OCI-LY7 (cell line): ENCODE measurements around the gene LIMK2. TPM values are rescaled to one million over a fixed set of nuclear protein-coding genes. Genes with fewer than 3 reads are reported as not detected.

Source experiments
- BruUV-seq: library from RNA; stranded (reverse); fragments of 400-500 nt; replicated peaks from 2 replicates; lab custom pipeline; 2021; lab: Mats Ljungman, UMichigan
- CTCF ChIA-PET: fragments of 300-600 bp; sonication (Branson Sonifier 250); formaldehyde crosslinking; loops from one replicate; lab custom pipeline; 2022; ENCODE audit warnings: antibody characterized with exemption; ENCODE audit not compliant: unreplicated experiment; lab: Charles Lee
- POLR2A ChIA-PET: fragments of 300-600 bp; sonication (Branson Sonifier 250); formaldehyde crosslinking; loops from one replicate; lab custom pipeline; 2022; ENCODE audit warnings: antibody characterized with exemption; lab: Charles Lee
- DNase-seq: peaks from one replicate; pipeline ENCODE4 v3.0.0-alpha.2; 2015; ENCODE audit warnings: low spot score
- H2AFZ ChIP-seq: fragments of 200-600 bp; sonication (generic), shearing (Covaris generic); 2 replicates; pipeline ENCODE4 v1.6.1; 2014; ENCODE audit warnings: mild to moderate bottlenecking, antibody characterized with exemption, low read length, moderate library complexity
- H3K27ac ChIP-seq: fragments of 200-600 bp; sonication (generic); 2 replicates; pipeline ENCODE4 v1.5.1; 2014; ENCODE audit warnings: mixed run types, low read depth, mild to moderate bottlenecking, moderate library complexity, low read length, inconsistent platforms; ENCODE audit not compliant: poor library complexity, severe bottlenecking
- H3K36me3 ChIP-seq: fragments of 200-600 bp; sonication (generic); 2 replicates; pipeline ENCODE4 v1.6.1; 2014; ENCODE audit warnings: mild to moderate bottlenecking, antibody characterized with exemption, low read length, moderate library complexity, mixed read lengths; ENCODE audit not compliant: insufficient read depth
- H3K4me1 ChIP-seq: fragments of 200-600 bp; sonication (generic); 2 replicates; pipeline ENCODE4 v1.5.1; 2014; ENCODE audit warnings: mild to moderate bottlenecking, low read length; ENCODE audit not compliant: insufficient read depth, poor library complexity, severe bottlenecking
- H3K4me2 ChIP-seq: fragments of 200-600 bp; sonication (generic); 2 replicates; pipeline ENCODE4 v1.6.1; 2014; ENCODE audit warnings: mild to moderate bottlenecking, low read length
- H3K4me3 ChIP-seq: fragments of 200-600 bp; sonication (generic); 2 replicates; pipeline ENCODE4 v1.5.1; 2014; ENCODE audit warnings: mild to moderate bottlenecking, low read depth, low read length; ENCODE audit not compliant: poor library complexity, severe bottlenecking
- H3K79me2 ChIP-seq: fragments of 200-600 bp; sonication (generic); 2 replicates; pipeline ENCODE4 v1.6.1; 2016; ENCODE audit warnings: low read depth, mild to moderate bottlenecking, low read length, moderate library complexity, mixed read lengths; ENCODE audit not compliant: insufficient read depth
- H3K9me2 ChIP-seq: fragments of 200-600 bp; sonication (generic); 2 replicates; pipeline ENCODE4 v1.6.1; 2016; ENCODE audit warnings: mild to moderate bottlenecking, low read length, mixed read lengths; ENCODE audit not compliant: insufficient read depth
- H3K9me3 ChIP-seq: fragments of 200-600 bp; sonication (generic); 2 replicates; pipeline ENCODE4 v1.6.1; 2014; ENCODE audit warnings: mild to moderate bottlenecking, mixed run types, low read length, mixed read lengths
- H4K20me1 ChIP-seq: fragments of 200-600 bp; sonication (generic); 2 replicates; pipeline ENCODE4 v1.6.1; 2014; ENCODE audit warnings: mild to moderate bottlenecking, antibody characterized with exemption, low read length, moderate library complexity, mixed read lengths; ENCODE audit not compliant: insufficient read depth
- CTCF ChIP-seq: fragments of 200-600 bp; sonication (generic); conservative IDR thresholded peaks from 2 replicates; pipeline ENCODE4 v1.5.1; 2014; ENCODE audit warnings: mild to moderate bottlenecking, antibody characterized with exemption, low read length, moderate library complexity, mixed read lengths
- EZH2phosphoT487 ChIP-seq: fragments of 200-600 bp; sonication (generic); IDR thresholded peaks from 2 replicates; pipeline ENCODE4 v1.6.1; 2018; ENCODE audit warnings: low read depth, borderline replicate concordance, mild to moderate bottlenecking, mixed run types, antibody characterized with exemption, low read length, moderate library complexity, mixed read lengths
- intact Hi-C: fragments of 100-400 bp; cut with micrococcal nuclease; formaldehyde crosslinking; loops from one replicate; pipeline ENCODE4 v1.10.0; 2022; ENCODE audit not compliant: unreplicated experiment
- total RNA-seq, 2 experiments: library from RNA; depleted of rRNA in 1 of 2; stranded (reverse); fragments of >200 nt in 1 of 2; shearing (Covaris generic) in 1 of 2; gene quantifications; 2 replicates each; pipeline ENCODE4 v1.2.3, GENCODE V29; 2014 to 2022

The LIMK2 gene
- total RNA-seq, 2 experiments from 2014 or later: 16.2 to 24.8 TPM

GRCh38 chr22:31323578-31324550, 111.8 kb downstream of the LIMK2 start:
- H3K4me2 ChIP-seq: no peak overlapping the region
- no TSS peak for BruUV-seq
- no peak for TF ChIP-seq CTCF
- H3K36me3 ChIP-seq: peaks cover 71% of the 10 kb centered on the region
- intact Hi-C loops: no loop called here
- no peak overlapping the region for H3K4me3 ChIP-seq
- POLR2A ChIA-PET: interaction anchor here (0.6 to 0.7 kb wide), 3 partner anchors 68 to 717 kb away, joined by 3 to 4 read pairs (median 3); partner anchors contain the start of gene TCN2
- no peaks in the 10 kb centered on the region for H3K9me3 ChIP-seq
- H3K79me2 ChIP-seq: no peaks in the 10 kb centered on the region
- DNase-seq: no peak
- no peak overlapping the region for H3K27ac ChIP-seq
- CTCF ChIA-PET: no interaction called here
- H4K20me1 ChIP-seq: no peaks in the 10 kb centered on the region
- peaks cover 5% of the 10 kb centered on the region for H3K4me1 ChIP-seq
- no peak overlapping the region for H2AFZ ChIP-seq
- no peaks in the 10 kb centered on the region for H3K9me2 ChIP-seq

GRCh38 chr22:31326877-31327276, 114.8 kb downstream of the LIMK2 start:
- no peak overlapping the region for H3K4me3 ChIP-seq
- H3K27ac ChIP-seq: no peak overlapping the region
- H3K9me3 ChIP-seq: no peaks in the 10 kb centered on the region
- peaks cover 95% of the 10 kb centered on the region for H3K36me3 ChIP-seq
- no peak overlapping the region for H3K4me2 ChIP-seq
- H3K4me1 ChIP-seq: no peaks in the 10 kb centered on the region
- no peak for DNase-seq
- intact Hi-C loops: no loop called here
- POLR2A ChIA-PET: interaction anchor here (0.9 kb wide), 1 partner anchor 25 kb away, joined by 3 read pairs; no protein-coding TSS in a partner anchor
- BruUV-seq: no TSS peak
- H4K20me1 ChIP-seq: no peaks in the 10 kb centered on the region
- H3K9me2 ChIP-seq: no peaks in the 10 kb centered on the region
- TF ChIP-seq CTCF (no peak), EZH2phosphoT487 (no peak)
- no peak overlapping the region for H2AFZ ChIP-seq
- H3K79me2 ChIP-seq: no peaks in the 10 kb centered on the region; the same call in 1 of the 2 replicates
- CTCF ChIA-PET: no interaction called here
